ENCODE measurements around the gene HLA-DOB. TPM values are rescaled to one million over a fixed set of nuclear protein-coding genes. Genes with fewer than 3 reads are reported as not detected.

The HLA-DOB gene
- total and polyA plus RNA-seq, 2 of the 13 experiments (the other 11 are each of a cell fraction or from before 2014, with no cell fraction given): not detected

GRCh38 chr6:32853541-32854375 is 37.0 kb upstream of the HLA-DOB start, which contains the start of the genes PSMB9 and TAP1 (continued):
- TF ChIP-seq NFAT5 (CRISPR knock-in tag; IDR thresholded peaks at IDR 0.05) (0 out of 2 replicates have a peak, but pooled peaks have one; percentile 25), ZUFSP (CRISPR knock-in tag; IDR thresholded peaks at IDR 0.05; ENCODE audit: borderline replicate concordance) (no peak), ZMYM2 (CRISPR knock-in tag; IDR thresholded peaks at IDR 0.05) (no peak; the same call in 1 of the 2 replicates), IRF2 (CRISPR knock-in tag; IDR thresholded peaks at IDR 0.05) (peak; percentile 99), TSC22D2 (CRISPR knock-in tag; IDR thresholded peaks at IDR 0.05; ENCODE audit: borderline replicate concordance) (no peak), ZBTB49 (CRISPR knock-in tag; IDR thresholded peaks at IDR 0.05; ENCODE audit: borderline replicate concordance) (no peak), FUBP1 (CRISPR knock-in tag; IDR thresholded peaks at IDR 0.05; ENCODE audit: borderline replicate concordance) (no peak), CEBPZ (IDR thresholded peaks at IDR 0.05; ENCODE audit: low read length) (no peak), LCORL (IDR thresholded peaks at IDR 0.05) (no peak), LCORL (CRISPR knock-in tag; IDR thresholded peaks at IDR 0.05) (peak; percentile 93), MTF2 (CRISPR knock-in tag; IDR thresholded peaks at IDR 0.05; ENCODE audit: borderline replicate concordance) (no peak; the same call in 1 of the 2 replicates), ZNF138 (CRISPR knock-in tag; IDR thresholded peaks at IDR 0.05; ENCODE audit: low read depth) (0 out of 2 replicates have a peak, but pooled peaks have one; percentile 65)

Measured in HepG2 (cell line).